Stimulated activated CD8-positive, alpha-beta memory T cell treated with anti-CD3 and anti-CD28 coated beads, Interleukin-7, amount 100 ng/mL, for 48 hours (primary cell): ENCODE measurements around the gene LRRK1.

Experiments used
- DNase-seq, 2 donors: peaks; one replicate each; pipeline ENCODE4 v3.0.0-alpha.2; 2020; ENCODE audit warnings: low read depth in 1 of 2; ENCODE audit errors: extremely low read depth in 1 of 2

Gene LRRK1

DNA sequence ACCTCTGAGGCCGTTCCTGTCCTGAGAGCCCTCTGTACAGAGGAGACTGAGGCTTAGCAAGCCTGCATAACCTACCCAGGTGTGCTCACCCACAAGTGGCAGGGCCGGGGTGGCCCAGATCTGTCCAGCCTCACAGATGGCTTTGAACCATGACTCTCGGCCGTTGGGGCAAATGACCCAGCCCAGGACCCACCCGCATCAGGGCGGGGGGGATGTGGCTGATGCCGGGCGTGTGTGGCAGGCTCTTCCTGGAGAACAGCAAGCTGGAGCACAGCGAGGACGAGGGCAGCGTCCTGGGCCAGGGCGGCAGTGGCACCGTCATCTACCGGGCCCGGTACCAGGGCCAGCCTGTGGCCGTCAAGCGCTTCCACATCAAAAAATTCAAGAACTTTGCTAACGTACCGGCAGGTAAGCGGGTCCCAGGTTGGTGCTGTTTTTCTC is 133.5 kb downstream of the LRRK1 start:
- DNase-seq = no peak

DNA sequence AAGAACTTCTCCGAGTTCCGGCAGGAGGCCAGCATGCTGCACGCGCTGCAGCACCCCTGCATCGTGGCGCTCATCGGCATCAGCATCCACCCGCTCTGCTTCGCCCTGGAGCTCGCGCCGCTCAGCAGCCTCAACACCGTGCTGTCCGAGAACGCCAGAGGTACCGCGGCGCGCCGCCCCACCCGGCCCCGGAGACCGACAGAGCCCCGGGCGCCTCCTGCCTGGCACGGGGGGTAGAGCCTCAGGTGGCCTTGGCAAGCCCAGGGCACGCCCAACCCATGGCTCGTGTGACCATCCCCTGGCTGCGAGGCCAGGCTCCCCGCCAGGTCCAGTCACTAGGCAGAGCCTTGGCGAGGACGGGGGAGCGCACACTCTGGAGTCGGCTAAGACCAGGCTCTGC is 134.1 kb downstream of the LRRK1 start:
- no peak for DNase-seq

DNA sequence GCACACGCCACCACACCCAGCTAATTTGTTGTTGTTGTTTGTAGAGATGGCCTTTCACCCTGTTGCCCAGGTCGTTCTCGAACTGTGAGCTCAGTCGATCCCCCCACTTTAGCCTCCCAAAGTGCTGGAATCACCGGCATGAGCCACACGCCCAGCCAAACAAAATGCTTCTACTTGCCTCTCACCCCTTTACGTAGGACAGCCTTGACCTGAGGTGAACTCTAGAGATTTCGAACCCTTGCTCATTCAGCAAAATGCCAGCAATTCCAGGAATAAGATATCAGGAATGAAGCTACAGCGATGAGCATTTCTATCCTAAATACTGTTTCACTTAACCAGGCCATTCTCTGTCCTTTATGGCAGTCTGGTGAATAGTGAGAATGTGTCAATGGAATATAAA is 135.0 kb downstream of the LRRK1 start:
- DNase-seq = no peak

DNA sequence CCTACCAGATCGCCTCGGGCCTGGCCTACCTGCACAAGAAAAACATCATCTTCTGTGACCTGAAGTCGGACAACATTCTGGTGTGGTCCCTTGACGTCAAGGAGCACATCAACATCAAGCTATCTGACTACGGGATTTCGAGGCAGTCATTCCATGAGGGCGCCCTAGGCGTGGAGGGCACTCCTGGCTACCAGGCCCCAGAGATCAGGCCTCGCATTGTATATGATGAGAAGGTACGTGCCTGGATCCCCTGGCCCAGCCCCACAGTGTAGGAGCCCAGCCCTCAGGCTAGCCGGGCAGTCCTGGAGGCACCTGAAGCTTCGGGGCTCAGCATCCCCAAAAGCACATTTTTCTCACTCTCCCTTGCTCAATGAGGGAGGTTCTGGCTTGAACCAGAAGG is 135.8 kb downstream of the LRRK1 start:
- no peak for DNase-seq

DNA sequence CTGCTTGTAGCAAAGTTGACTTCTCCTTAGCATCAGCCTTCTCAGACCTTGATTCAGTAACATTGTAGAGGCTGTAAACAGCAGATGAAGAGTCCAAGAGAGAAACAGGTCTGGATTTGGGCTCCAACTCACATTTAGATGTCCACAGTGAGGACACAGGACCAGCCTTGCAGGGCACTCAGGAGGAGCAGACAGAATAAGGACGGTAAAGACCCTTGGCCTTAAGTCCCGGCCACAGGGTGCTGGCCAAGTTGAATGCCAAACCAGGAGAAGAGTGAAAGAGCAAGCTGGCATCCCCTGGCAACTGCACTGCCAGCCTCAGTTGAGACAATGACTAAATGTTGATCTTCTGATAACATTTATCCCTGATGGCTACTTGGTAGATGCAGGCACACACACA is 136.3 kb downstream of the LRRK1 start:
- no peak for DNase-seq

DNA sequence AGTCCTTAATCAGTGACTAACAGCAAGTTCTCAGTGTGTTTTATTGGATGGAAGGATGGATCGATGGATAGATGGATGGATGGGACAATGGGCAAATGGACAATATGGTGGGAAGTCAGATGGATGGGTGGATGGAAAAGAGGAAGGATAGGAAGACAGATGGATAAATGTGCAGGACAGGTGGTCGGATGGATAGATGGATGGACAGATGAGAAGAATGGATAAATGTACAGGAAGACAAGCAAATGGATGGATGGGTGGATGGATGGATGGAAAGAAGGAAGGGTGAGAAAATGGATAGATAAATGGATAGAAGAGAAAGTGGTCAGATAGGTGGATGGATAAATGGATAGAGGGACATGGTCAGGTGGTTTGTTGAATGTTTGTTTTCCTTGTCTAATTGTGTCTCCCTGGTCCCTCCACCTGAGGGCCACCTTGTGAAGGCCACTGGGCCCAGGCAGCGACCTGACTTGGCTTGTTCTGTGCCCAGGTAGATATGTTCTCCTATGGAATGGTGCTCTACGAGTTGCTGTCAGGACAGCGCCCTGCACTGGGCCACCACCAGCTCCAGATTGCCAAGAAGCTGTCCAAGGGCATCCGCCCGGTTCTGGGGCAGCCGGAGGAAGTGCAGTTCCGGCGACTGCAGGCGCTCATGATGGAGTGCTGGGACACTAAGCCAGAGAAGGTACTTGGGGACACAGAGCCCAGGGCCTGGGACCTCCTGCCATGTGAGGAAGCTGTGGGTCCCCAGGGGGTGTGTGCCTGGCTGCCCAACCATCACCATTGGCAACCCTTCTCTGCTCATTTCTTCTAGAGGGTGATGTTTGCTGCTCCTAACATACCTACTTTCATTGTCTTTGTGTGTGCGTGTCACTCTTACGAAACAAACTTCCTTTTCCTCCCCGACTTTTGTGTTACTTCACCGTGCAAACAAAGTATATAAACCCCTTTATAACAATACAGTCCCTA is 137.5 kb downstream of the LRRK1 start:
- DNase-seq = no peak

DNA sequence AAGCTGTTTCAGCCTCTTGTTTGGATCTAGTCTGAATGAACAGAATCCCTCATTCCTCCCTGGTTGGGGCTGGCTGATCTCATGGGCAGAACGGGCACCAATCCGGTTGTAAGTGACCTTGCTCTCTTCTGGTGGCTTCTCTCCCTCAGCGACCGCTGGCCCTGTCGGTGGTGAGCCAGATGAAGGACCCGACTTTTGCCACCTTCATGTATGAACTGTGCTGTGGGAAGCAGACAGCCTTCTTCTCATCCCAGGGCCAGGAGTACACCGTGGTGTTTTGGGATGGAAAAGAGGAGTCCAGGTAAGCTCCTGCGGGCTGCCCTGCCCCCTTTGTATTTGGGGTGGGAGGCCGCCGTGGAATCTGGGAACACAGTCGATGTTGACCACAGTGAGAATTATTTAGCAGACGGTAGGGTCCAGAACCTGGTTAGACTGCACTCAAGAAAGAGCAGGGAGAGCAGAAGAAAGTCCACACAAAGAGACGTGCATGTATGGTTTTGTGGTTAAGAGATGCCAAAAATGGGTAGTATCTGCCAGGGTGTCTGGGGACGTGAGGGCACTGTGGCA is 138.8 kb downstream of the LRRK1 start:
- DNase-seq = no peak

DNA sequence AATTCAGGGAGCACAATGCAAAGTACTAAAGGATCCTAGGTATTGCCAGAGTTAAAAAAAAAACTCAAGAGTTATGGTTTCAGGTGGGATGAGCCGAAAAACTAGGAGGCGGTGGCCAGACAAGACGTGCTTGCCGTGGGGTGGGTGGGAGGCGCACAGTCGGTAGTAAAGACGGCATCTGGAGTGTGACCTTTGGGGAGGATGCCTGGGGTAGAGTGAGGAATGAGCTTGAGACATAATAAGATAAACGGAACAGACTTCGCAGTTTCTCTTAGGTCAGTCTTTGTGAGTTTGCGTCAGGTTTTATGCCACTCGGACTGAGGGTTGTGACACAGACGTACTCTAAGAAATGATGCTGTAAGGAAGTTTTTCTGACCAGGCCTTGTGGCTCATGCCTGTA is 139.6 kb downstream of the LRRK1 start:
- no peak for DNase-seq

DNA sequence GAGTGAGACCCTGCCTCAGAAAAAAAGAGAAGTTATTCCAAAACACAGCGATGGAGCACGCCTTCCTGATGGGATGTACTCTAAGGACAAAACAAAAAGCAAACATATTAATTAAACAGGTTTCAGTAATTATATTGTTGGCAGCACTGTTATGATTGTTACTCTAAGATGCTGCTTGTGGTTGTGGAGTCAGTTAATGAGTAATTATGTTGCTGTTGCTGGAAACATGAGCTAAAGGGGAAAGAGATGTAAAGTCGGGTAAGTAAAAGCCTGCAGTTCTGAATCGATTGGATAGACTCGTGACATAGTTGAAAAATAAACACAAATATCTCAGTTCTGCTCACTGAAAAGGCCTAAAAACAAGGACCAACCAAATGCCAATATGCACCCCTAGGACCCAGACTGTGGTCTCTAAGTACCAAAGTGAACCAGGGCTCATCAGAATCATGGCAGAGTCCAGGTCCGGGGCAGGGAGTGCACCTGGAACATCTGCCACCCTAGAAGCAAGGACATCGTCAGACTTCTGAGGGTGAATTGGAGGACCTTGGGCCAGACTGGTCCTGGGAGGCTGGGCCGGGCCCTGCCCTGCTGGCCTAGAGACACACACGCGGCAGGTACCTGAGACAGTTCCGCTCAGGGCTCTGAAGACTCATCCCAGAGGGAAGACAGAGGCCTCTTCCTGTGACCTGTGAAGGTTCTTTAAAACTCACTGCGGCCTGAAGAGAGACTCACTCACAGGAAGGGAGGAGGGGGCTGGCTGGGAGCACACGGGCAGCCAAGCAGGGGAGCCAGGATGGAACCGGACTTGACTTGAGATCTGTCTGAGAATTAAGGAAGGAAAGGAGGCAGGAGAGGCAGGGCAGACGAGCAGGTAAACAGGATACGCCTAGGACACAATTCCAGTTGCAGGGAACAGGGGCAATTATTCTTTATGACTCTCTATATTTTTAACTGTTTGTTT is 140.5 kb downstream of the LRRK1 start:
- no peak for DNase-seq

DNA sequence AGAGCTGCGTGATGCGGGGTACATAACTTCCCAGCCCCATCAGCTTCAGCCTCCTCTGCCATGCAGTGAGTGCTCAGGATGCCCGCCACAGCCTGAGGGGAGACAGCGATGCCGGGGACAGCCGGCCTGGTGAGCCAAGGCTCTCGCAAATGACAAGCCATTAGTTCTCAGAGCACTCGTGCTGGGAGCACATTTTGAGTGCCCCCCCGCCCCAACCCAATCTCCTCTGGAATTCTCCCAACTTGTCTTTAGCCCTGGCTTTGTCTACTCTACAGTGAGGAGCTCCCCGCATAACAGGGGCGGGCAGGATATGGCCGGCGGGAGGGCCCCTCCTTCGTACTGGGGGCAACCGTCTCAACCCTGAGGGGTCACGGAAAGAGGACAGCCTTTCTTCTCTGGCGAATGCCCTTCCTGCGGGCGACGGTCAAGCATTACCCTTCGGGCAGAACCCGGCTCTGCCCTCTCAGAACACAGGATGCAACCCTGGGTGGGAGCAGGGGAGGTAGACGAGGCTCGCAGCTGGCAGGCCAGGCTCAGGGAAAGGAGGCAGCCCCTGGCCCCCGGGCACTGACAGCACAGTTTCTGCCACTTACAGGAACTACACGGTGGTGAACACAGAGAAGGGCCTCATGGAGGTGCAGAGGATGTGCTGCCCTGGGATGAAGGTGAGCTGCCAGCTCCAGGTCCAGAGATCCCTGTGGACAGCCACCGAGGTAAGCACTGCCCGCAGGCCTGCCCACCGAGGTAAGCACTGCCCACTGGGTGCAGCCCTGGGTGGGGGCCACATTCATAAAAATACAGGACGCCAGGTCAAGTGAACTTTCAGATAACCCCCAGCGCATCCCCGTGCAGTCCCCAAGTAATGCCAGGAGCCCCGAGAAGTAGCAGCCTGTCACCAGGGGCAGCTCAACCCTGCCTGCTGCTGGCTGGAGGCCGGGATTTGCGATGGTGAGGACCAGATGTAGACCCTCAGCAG is 141.7 kb downstream of the LRRK1 start:
- DNase-seq = no peak

DNA sequence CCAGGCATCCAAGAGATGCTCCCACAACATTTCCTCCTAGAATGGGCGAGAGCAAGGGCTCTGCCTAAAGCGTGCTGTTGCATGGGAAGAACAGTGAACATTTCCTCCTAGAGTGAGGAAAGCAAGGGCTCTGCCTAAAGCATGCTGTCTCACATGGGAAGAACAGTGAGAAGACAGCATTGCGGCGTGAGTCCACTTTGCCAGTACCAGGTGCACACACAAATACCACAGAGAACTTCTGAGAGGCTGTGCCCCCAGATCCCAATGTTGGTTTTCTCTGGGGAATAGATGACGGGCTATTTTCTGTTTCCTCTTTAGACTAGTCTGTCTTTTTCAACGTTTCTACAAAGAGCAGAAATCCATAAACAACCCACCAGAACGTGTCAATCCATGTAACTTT is 142.9 kb downstream of the LRRK1 start:
- DNase-seq = no peak

DNA sequence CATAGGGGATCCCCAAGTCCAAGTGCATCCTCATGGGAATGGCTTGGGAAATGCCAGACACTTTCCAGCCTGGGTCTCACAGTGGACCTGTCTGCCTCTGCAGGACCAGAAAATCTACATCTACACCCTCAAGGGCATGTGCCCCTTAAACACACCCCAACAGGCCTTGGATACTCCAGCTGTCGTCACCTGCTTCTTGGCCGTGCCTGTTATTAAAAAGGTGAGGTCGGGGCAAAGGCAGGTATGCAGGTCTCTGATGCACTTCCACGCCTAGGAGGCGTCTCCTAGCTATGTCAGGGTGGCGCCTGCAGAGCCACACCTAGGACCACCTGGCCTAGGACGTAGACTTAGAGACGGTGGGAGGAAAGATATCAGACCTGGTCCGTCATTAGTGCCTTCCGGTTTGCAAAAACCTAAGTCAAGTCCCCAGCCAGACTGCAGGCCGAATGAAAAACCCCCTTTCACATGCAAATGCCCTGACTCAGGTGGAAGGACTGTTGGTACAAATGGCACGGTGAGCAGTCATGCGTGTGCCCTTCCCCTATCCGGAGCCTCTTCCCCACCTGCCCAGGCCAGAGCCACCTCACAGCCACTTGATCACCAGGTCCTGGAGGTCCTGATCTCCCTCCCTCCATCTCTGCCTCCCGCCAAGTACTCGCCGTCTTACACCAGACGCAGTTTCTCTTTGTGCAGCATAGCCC is 143.5 kb downstream of the LRRK1 start:
- no peak for DNase-seq

DNA sequence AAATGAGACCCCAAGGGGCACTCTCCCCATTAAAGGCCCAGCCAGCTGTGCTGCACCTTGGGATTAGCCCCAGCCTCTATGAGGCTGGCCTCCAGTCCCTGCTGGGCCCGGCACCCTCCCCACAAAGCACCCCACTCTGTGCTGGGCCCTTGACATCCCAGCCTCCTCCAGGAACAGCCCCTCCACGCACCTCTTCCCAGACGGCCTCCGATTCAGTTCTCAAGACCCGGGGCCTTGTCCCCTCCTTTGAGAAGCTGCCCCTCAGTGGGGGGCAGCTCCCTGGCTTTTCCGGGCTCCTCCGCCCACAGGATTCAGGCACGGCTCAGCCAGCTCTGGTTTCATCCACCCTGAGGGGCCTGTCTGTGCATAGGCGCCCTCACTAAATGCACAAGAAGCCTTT is 144.1 kb downstream of the LRRK1 start:
- DNase-seq = no peak

DNA sequence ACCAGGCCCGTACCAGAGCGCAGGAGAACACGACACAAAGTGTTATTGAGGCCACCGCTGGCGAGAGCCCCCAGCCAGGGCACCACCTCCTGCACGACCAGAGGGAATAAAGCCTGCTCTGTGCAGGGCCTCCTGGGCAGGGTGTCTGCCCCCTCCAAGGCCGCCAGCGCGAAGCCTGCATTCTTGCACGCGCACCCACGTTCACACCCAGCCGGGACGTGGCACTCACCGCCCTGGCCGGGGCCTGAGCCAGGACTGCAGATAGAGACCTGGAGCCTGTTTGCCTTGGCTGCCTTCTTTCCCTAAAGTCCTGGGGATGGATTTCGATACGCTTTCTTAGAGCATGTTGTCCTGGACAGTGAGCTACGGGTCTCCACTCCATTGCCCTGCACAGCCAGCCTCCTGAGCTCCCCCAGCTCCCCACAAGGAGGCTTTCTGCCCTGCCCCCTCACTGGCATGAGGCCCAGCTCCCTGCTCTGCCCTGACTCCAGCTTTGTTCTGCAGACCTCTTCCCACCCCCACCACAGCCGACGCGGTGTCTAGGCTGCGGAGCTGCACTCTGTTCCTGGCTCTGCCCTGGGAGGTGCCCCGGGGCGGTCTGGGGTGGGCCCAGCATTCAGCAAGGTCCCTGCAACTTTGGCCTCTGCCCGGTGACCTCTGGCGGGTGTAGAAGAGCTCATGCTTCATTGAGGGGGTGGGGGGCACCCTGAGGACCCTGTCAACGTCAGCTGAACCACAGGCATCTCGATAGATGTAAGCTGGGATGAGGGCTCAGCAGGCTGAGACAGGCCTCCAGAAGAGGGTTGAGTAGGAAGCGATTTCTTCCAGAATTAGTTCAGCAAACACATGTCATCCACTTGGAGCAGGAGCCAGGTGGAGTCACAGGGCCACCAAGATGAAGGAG is 145.0 kb downstream of the LRRK1 start:
- no peak for DNase-seq

DNA sequence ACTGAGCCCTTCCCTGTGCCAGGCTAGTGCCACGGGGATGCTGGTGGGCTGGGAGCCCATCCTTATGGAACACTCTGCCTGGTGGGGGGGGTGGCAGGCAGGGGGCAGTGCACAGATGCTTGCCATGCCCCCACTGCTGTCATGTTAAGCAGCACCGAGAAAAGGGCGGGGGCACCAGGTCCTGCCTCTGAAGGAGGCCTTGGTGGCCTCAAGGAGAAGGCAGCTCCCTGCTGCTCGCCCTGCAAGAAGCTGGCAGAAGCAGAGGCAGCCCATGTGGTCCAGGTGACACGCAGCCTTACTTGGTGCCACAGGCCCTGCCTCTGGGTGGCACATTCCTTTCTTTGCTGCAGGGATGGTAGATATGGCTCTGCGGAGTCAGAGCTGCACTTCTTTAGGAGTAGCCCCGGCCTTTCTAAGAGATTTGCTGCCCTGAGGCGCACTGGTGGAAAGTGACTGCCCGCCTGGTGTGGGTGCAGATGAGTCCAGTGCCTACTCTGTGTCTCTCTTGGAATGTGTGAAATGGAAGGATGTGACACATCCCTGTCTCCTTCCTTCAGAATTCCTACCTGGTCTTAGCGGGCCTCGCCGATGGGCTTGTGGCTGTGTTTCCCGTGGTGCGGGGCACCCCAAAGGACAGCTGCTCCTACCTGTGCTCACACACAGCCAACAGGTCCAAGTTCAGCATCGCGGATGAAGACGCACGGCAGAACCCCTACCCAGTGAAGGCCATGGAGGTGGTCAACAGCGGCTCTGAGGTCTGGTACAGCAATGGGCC is 145.8 kb downstream of the LRRK1 start:
- no peak for DNase-seq

DNA sequence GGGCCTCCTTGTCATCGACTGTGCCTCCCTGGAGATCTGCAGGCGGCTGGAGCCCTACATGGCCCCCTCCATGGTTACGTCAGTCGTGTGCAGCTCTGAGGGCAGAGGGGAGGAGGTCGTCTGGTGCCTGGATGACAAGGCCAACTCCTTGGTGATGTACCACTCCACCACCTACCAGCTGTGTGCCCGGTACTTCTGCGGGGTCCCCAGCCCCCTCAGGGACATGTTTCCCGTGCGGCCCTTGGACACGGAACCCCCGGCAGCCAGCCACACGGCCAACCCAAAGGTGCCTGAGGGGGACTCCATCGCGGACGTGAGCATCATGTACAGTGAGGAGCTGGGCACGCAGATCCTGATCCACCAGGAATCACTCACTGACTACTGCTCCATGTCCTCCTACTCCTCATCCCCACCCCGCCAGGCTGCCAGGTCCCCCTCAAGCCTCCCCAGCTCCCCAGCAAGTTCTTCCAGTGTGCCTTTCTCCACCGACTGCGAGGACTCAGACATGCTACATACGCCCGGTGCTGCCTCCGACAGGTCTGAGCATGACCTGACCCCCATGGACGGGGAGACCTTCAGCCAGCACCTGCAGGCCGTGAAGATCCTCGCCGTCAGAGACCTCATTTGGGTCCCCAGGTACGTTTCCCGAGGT is 146.5 kb downstream of the LRRK1 start:
- DNase-seq = no peak
